NCI-H2227 (cell line): ENCODE measurements around the gene ELL.

ENCODE experiments used
- DNase-seq: peaks from one replicate; lab custom pipeline; 2025; ENCODE audit not compliant: unreplicated experiment; lab: John Stamatoyannopoulos, UW

The ELL gene

GRCh38 chr19:18490728-18491127 is 31.1 kb downstream of the ELL start:
- no peak for DNase-seq

- no peak for DNase-seq
Measured at GRCh38 chr19:18489627-18490184, 32.2 kb downstream of the ELL start.

- DNase-seq = peak; percentile 4
Measured at GRCh38 chr19:18488838-18489626, 32.8 kb downstream of the ELL start.

GRCh38 chr19:18488403-18488723 is 33.5 kb downstream of the ELL start:
- DNase-seq = no peak

- DNase-seq = no peak
Measured at GRCh38 chr19:18487576-18488402, 34.1 kb downstream of the ELL start.

- DNase-seq = no peak
Measured at GRCh38 chr19:18486746-18487145, 35.1 kb downstream of the ELL start.

- no peak for DNase-seq
Measured at GRCh38 chr19:18484992-18485391, 36.9 kb downstream of the ELL start.

GRCh38 chr19:18483119-18483890 is 38.6 kb downstream of the ELL start:
- peak; percentile 31 for DNase-seq

- DNase-seq = no peak
Measured at GRCh38 chr19:18481505-18482222, 40.2 kb downstream of the ELL start.

- no peak for DNase-seq
Measured at GRCh38 chr19:18480006-18480691, 41.7 kb downstream of the ELL start.

- no peak for DNase-seq
Measured at GRCh38 chr19:18478545-18479311, 43.1 kb downstream of the ELL start.

GRCh38 chr19:18477974-18478373 is 43.9 kb downstream of the ELL start:
- DNase-seq = no peak

- no peak for DNase-seq
Measured at GRCh38 chr19:18477042-18477779, 44.7 kb downstream of the ELL start.

GRCh38 chr19:18476507-18477041 is 45.3 kb downstream of the ELL start:
- no peak for DNase-seq

GRCh38 chr19:18475762-18476331 is 46.0 kb downstream of the ELL start:
- no peak for DNase-seq

GRCh38 chr19:18475004-18475453 is 46.8 kb downstream of the ELL start:
- DNase-seq = no peak

GRCh38 chr19:18474366-18474887 is 47.4 kb downstream of the ELL start:
- DNase-seq = no peak

- no peak for DNase-seq
Measured at GRCh38 chr19:18473706-18474087, 48.2 kb downstream of the ELL start.
